GM12875 (cell line): ENCODE results near the gene NDUFAF3.
A peak's percentile ranks its signal among the peaks of the same experiment; 100 is the strongest.

Experiments used
- H3K4me3 ChIP-seq: one replicate; pipeline ENCODE4 v1.5.1; 2011; ENCODE audit warnings: low read depth, low read length, control low read depth
- CTCF ChIP-seq: IDR thresholded peaks from 2 replicates; pipeline ENCODE4 v1.5.1; 2011; ENCODE audit warnings: low read depth, mild to moderate bottlenecking, control low read depth, inconsistent platforms, low read length, moderate library complexity, borderline replicate concordance; ENCODE audit not compliant: insufficient read depth

NDUFAF3 gene

GRCh38 chr3:49025793-49026520 lies 4.0 kb downstream of the NDUFAF3 start:
- H3K4me3 ChIP-seq = no peak overlapping the region
- TF ChIP-seq CTCF = no peak

GRCh38 chr3:49026536-49026935 lies 4.6 kb downstream of the NDUFAF3 start:
- no peak overlapping the region for H3K4me3 ChIP-seq
- TF ChIP-seq CTCF = no peak

- no peak for TF ChIP-seq CTCF
- H3K4me3 ChIP-seq = no peak overlapping the region
Observed at GRCh38 chr3:49027634-49028033, 5.7 kb downstream of the NDUFAF3 start.

- TF ChIP-seq CTCF = no peak
- H3K4me3 ChIP-seq = peak overlapping the region; percentile 77
Observed at GRCh38 chr3:49028298-49028672, 6.4 kb downstream of the NDUFAF3 start.

- H3K4me3 ChIP-seq = peak within 1 kb of the TSS; percentile 77
- TF ChIP-seq CTCF = 0 out of 2 replicates have a peak, but pooled peaks have one; percentile 3
Observed at GRCh38 chr3:49028673-49029562, 7.0 kb downstream of the NDUFAF3 start, which contains the start of gene IMPDH2. Gene IMPDH2, minus strand, starts transcription at chr3:49029398. Its CDS starts 48 bp downstream, at chr3:49029350.

GRCh38 chr3:49029563-49029884 lies 7.6 kb downstream of the NDUFAF3 start:
- TF ChIP-seq CTCF = no peak
- H3K4me3 ChIP-seq = no peak overlapping the region
